PC-3 (cell line): ENCODE data around the gene SPDYE2B. TPM values are rescaled to one million over a fixed set of nuclear protein-coding genes. Genes with fewer than 3 reads are reported as not detected.
A peak's percentile ranks its signal among the peaks of the same experiment; 100 is the strongest.
"Not testable (repeated sequence)": the region's sequence is repeated elsewhere in the genome, so short reads cannot be mapped to it uniquely, and the experiment has no call there.

Source experiments
- ATAC-seq: fragments of 200-7000 bp; cut with Tn5 transposase; 2 replicates; pipeline ENCODE4 v1.9.1; 2020; ENCODE audit warnings: mild to moderate bottlenecking, moderate library complexity
- Bru-seq: library from RNA; stranded (reverse); fragments of 400-500 nt; gene quantifications from one replicate; lab custom pipeline; 2021; lab: Mats Ljungman, UMichigan
- BruChase-seq, 2 experiments: library from RNA; stranded (reverse); fragments of 400-500 nt; gene quantifications; one replicate each; lab custom pipeline; 2021; lab: Mats Ljungman, UMichigan
- BruUV-seq: library from RNA; stranded (reverse); fragments of 400-500 nt; replicated peaks from 2 replicates; lab custom pipeline; 2021; lab: Mats Ljungman, UMichigan
- CTCF ChIA-PET: fragments of 300-600 bp; sonication (Branson Sonifier 250); formaldehyde crosslinking; loops from one replicate; lab custom pipeline; 2022; ENCODE audit warnings: antibody characterized with exemption; lab: Charles Lee
- POLR2A ChIA-PET: fragments of 300-600 bp; sonication (Branson Sonifier 250); formaldehyde crosslinking; loops from one replicate; lab custom pipeline; 2022; ENCODE audit warnings: antibody characterized with exemption; ENCODE audit not compliant: unreplicated experiment; lab: Charles Lee
- DNase-seq: peaks from one replicate; pipeline ENCODE4 v3.0.0-alpha.2; 2015
- H2AFZ ChIP-seq: fragments of 300-600 bp; sonication (generic); 2 replicates; pipeline ENCODE4 v1.6.0; 2016; ENCODE audit warnings: antibody characterized with exemption, low read length
- H3F3A ChIP-seq: fragments of 300-600 bp; sonication (generic); one replicate; pipeline ENCODE4 v1.6.0; 2017; ENCODE audit warnings: antibody characterized with exemption, low read length, control low read depth, mild to moderate bottlenecking; ENCODE audit not compliant: unreplicated experiment
- H3K27ac ChIP-seq: fragments of 300-600 bp; sonication (generic); 2 replicates; pipeline ENCODE4 v1.5.1; 2016; ENCODE audit warnings: mild to moderate bottlenecking, low read length
- H3K27me3 ChIP-seq: fragments of 300-600 bp; sonication (generic); 2 replicates; pipeline ENCODE4 v1.6.1; 2016; ENCODE audit warnings: low read length, mixed read lengths
- H3K36me3 ChIP-seq: fragments of 300-600 bp; sonication (generic); 2 replicates; pipeline ENCODE4 v1.6.1; 2016; ENCODE audit warnings: low read depth, mixed run types, low read length, mixed read lengths
- H3K4me1 ChIP-seq: fragments of 300-600 bp; sonication (generic); 2 replicates; pipeline ENCODE4 v1.5.1; 2016; ENCODE audit warnings: low read length; ENCODE audit not compliant: insufficient read depth
- H3K4me2 ChIP-seq: fragments of 300-600 bp; sonication (generic); 2 replicates; pipeline ENCODE4 v1.6.0; 2016; ENCODE audit warnings: low read length
- H3K4me3 ChIP-seq: fragments of 300-600 bp; sonication (generic); 2 replicates; pipeline ENCODE4 v1.5.1; 2016; ENCODE audit warnings: mild to moderate bottlenecking, low read length, mixed read lengths
- H3K79me2 ChIP-seq: fragments of 300-600 bp; sonication (generic); 2 replicates; pipeline ENCODE4 v1.6.1; 2017; ENCODE audit warnings: low read length, mixed read lengths
- H3K9ac ChIP-seq: fragments of 300-600 bp; sonication (generic); 2 replicates; pipeline ENCODE4 v1.6.0; 2016; ENCODE audit warnings: mild to moderate bottlenecking, low read length
- H3K9me2 ChIP-seq: fragments of 300-600 bp; sonication (generic); replicated peaks from 2 replicates; pipeline ENCODE4 v1.6.1; 2016; ENCODE audit warnings: mixed run types, low read length, mixed read lengths
- H3K9me3 ChIP-seq: fragments of 300-600 bp; sonication (generic); 2 replicates; pipeline ENCODE4 v1.6.1; 2016; ENCODE audit warnings: low read length, mixed read lengths
- H4K20me1 ChIP-seq: fragments of 300-600 bp; sonication (generic); 2 replicates; pipeline ENCODE4 v1.6.1; 2016; ENCODE audit warnings: low read length, mixed read lengths
- intact Hi-C: fragments of 100-400 bp; cut with micrococcal nuclease; formaldehyde crosslinking; loops from 2 replicates; pipeline ENCODE4 v1.9.0; 2023
- long read RNA-seq: library from polyadenylated mRNA; unstranded; transcript quantifications from one replicate; pipeline ENCODE4 v2.0.0, GENCODE V29; 2021; ENCODE audit not compliant: unreplicated experiment
- total RNA-seq: library from RNA; depleted of rRNA; stranded (reverse); fragments of >200 nt; gene quantifications from 2 replicates; pipeline ENCODE4 v1.2.3, GENCODE V29; 2014; rRNA removed

SPDYE2B gene
- total RNA-seq (not detected in 2 replicates), Bru-seq, nascent RNA (not detected), BruChase-seq, experiment 1, labeled RNA remaining after a 6-hour chase (not detected), BruChase-seq, experiment 2, labeled RNA remaining after a 2-hour chase (not detected)
- long read RNA-seq, partial matches to known transcripts: 0 of 41 reads
- long read RNA-seq, other reads (novel, unspliced or antisense): 41 of 41 reads

- H2AFZ ChIP-seq, DNase-seq, H3K4me1 ChIP-seq, H3F3A ChIP-seq, H3K27ac ChIP-seq, POLR2A ChIA-PET, H3K79me2 ChIP-seq, H3K9me3 ChIP-seq, H3K4me3 ChIP-seq, CTCF ChIA-PET, H4K20me1 ChIP-seq, ATAC-seq, H3K36me3 ChIP-seq, BruUV-seq, H3K9ac ChIP-seq, H3K4me2 ChIP-seq, H3K27me3 ChIP-seq, intact Hi-C loops, H3K9me2 ChIP-seq: not testable (repeated sequence)
These were observed at the start of gene SPDYE2B for GRCh38 chr7:102649924-102650323. Gene SPDYE2B (plus strand): TSS chr7:102650319. CDS start chr7:102652349, 2,030 bp downstream.

- H3K9me3 ChIP-seq, ATAC-seq, H3K27me3 ChIP-seq, H3K79me2 ChIP-seq, H3K9me2 ChIP-seq, H4K20me1 ChIP-seq, POLR2A ChIA-PET, H3K4me2 ChIP-seq, H3K27ac ChIP-seq, CTCF ChIA-PET, DNase-seq, H3K36me3 ChIP-seq, H3K4me1 ChIP-seq, H3K4me3 ChIP-seq, H2AFZ ChIP-seq, BruUV-seq, H3F3A ChIP-seq, intact Hi-C loops, H3K9ac ChIP-seq: not testable (repeated sequence)
These were observed 47.8 kb upstream of the SPDYE2B start for GRCh38 chr7:102602317-102602716.

- intact Hi-C loops, H3K4me1 ChIP-seq, CTCF ChIA-PET, H3K9me3 ChIP-seq, H3K36me3 ChIP-seq, H3K9ac ChIP-seq, H3K4me3 ChIP-seq, H4K20me1 ChIP-seq, H3K79me2 ChIP-seq, H3K27ac ChIP-seq, H3F3A ChIP-seq, H2AFZ ChIP-seq, H3K27me3 ChIP-seq, H3K9me2 ChIP-seq, DNase-seq, H3K4me2 ChIP-seq, POLR2A ChIA-PET: not testable (repeated sequence)
- peak; percentile 94 for ATAC-seq
- BruUV-seq: TSS peak; percentile 86
These were observed 45.5 kb upstream of the SPDYE2B start for GRCh38 chr7:102604431-102605145.

DNA sequence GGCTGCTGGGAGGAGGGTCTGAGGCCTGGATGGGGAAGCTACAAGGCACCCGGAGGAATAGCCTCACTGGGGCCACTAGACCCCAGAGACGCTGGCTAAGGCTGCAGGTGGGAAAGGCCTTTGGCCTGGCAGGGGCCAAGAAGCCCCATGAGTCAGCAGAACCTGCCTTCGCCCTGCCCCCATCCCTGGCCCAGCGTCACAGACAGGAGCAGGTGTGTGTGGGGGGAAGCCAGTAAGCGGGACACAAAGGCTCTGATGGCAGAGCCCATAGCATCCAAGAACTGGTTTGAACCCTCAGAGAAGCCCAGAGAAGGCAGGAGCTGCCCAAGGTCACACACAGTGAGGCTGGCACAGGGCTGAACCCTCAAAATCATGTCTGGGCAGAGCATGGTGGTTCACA, 43.3 kb upstream of the SPDYE2B start:
- BruUV-seq, ATAC-seq: not testable (repeated sequence)

GRCh38 chr7:102609734-102610133, 40.4 kb upstream of the SPDYE2B start:
- H3K4me1 ChIP-seq, POLR2A ChIA-PET, H3K36me3 ChIP-seq, CTCF ChIA-PET, H2AFZ ChIP-seq, H3K27me3 ChIP-seq, H3K9ac ChIP-seq, H3K9me2 ChIP-seq, H4K20me1 ChIP-seq, intact Hi-C loops, H3F3A ChIP-seq, ATAC-seq, H3K27ac ChIP-seq, H3K9me3 ChIP-seq, H3K79me2 ChIP-seq, H3K4me2 ChIP-seq, BruUV-seq, DNase-seq, H3K4me3 ChIP-seq: not testable (repeated sequence)

More for the DNA sequence above, 43.3 kb upstream of the SPDYE2B start:
- intact Hi-C loops, H3K4me3 ChIP-seq, H3K9me3 ChIP-seq, H3K4me2 ChIP-seq, H3K27me3 ChIP-seq, POLR2A ChIA-PET, H3K4me1 ChIP-seq, H3K27ac ChIP-seq, H3F3A ChIP-seq, H4K20me1 ChIP-seq, CTCF ChIA-PET, H3K9ac ChIP-seq, H3K79me2 ChIP-seq, H2AFZ ChIP-seq, H3K36me3 ChIP-seq, H3K9me2 ChIP-seq, DNase-seq: not testable (repeated sequence)

- H3K9me3 ChIP-seq, intact Hi-C loops, H4K20me1 ChIP-seq, H3K9ac ChIP-seq, ATAC-seq, H3K36me3 ChIP-seq, H3K9me2 ChIP-seq, DNase-seq, H3F3A ChIP-seq, H3K27me3 ChIP-seq, CTCF ChIA-PET, H3K4me2 ChIP-seq, POLR2A ChIA-PET, H3K4me3 ChIP-seq, H3K27ac ChIP-seq, H3K79me2 ChIP-seq, H3K4me1 ChIP-seq, H2AFZ ChIP-seq, BruUV-seq: not testable (repeated sequence)
These were observed 39.7 kb upstream of the SPDYE2B start for GRCh38 chr7:102610441-102610840.
